Activated effector memory CD4-positive, alpha-beta T cell treated with anti-CD3 and anti-CD28 coated beads, Interleukin-2, amount 50 U/mL, for 16 hours (primary cell): ENCODE measurements around the gene MCM10.
"Not testable (repeated sequence)": the region's sequence is repeated elsewhere in the genome, so short reads cannot be mapped to it uniquely, and the experiment has no call there.

Experiments used
- DNase-seq: peaks from one replicate; pipeline ENCODE4 v3.0.0-alpha.2; 2020

MCM10 gene

DNA sequence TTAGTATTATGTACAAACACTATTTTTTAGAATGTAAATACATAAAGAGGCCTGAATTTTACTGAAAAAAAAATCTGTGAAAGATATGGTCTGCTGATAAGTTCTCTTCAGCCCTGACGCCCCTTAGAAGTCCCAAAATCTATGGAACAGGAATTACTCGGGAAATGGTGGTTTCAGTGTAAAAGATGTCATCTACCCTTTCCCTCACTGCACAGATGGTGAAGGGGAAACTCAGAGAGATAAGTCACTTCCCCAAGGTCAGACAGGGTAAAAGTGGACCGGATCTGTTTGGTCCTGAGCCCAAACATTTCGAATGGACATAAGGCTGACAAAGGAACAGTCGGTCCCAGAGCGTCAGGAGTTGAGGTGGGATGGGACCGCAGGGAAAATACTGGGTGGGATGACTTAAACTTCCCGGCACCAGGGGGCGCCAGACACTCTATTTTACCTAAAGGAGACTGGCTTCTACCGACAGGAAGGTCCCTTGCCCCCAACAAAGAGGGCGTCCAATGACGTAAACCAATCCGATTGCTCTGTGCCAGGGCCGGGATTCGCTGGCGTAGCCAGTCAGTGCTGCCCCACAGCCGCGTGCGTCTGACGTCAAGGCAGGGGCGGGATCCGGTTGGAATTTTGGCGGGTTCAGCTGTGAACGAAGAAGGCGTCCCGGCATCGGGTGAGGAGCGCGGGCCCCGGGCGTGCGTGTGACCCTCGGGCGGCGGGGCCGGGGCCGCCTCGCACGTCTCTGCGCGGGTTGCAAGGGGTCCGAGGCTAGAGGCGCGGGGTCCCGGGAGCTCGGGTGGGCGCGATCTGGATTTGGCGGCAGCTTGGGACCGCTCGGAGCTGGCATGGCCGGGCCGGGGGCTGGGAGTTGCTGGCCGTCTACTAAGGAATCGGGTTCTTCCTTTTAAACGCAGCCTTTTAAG, at the start of gene MCM10:
TSS of gene MCM10 (plus strand) at position 625 of the 923 bp plus-strand sequence. CDS start 2,645 bp downstream, outside the sequence.
- peak; percentile 99 for DNase-seq

GRCh38 chr10:13113544-13113943, 47.8 kb upstream of the MCM10 start:
- DNase-seq = no peak

DNA sequence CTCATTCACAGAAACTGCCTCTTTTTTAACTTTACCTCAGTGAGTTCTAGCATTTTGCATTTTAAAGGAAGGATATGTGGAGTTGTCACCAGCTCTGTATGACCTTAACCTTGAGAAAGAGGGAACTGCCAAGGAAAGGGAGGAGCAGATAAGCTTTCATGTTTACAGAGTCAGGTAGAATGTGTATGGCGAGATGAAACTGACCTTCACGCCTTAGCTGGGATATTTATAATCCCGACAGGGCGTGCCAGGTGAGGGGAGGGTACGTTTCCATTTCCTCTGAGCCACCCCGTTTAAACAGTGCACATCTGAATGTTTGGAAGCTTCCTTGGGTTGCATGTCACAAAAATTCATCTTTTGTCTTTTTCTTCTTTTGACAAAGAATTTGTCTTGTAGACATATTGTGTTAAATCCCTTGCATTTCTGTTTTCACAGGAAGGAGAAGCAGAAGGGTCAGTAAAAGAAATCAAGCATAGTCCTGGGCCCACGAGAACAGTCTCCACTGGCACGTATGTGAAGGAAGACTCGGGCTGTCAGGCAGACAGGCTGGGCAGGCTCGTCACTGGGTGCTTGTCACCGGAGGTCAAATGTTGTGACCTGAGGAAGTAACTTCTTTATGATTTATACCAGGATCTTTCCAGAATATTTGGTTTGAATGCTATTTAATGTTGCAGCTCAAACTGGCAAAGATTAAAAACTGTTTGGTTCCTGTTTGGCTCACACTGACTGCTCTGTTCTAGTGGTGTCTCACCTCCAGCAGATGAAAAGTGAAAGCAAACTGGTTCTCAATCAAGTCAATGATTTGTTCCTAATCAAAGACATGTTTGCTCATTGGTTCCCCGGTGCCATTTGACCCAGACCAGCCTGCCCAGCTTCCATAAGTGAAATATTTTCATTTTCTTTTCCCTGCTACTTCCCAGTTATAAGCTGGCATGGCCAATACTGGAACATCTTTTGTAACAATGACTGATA, 45.2 kb upstream of the MCM10 start:
- DNase-seq = no peak

DNA sequence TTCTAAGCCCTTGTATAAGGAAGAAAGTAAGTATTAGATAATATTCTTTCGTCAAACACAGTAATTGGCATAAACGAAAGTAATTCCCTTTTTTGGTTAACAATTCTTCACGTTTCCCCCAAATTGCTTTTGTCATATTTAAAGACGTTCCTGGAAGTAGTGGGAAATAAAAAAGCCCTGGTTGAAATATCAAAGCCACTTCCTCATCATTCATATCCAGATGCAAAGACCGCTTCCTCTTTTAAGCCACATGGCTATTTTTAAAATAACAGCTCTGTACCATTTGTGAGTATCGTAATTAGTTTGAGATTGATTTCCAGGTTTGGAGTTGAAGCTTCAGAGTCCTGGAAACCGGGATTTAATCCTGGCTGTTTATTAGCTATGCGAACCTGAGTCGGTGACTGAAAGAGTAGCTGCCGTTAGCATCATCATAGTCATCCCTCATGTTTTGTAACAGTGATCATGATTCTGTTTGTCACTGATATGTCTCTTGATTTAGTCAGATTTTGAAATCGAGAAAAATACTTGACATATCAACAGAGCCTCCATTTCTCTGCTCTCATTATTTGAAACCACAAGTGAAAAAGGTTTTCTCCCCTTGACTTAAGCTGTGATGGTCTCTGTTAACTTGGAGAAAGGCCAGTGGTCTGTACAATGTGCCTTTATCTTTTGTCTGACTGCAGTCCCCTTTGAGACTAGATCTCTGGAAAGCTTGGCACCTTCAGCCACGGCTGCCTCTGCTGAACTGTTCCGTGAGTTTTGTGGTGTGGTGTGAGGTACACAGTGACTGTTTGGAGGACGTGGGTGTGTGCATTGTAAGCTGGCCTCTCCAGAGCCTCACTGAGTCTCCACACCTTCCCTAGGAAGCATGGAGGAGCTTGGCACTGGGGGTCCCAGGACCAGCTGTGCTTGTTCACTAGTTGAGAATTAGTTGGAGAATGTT, 43.2 kb upstream of the MCM10 start:
- DNase-seq = no peak

GRCh38 chr10:13118784-13119410, 42.5 kb upstream of the MCM10 start:
- DNase-seq = no peak

- no peak for DNase-seq
Observed at GRCh38 chr10:13120786-13121499, 40.4 kb upstream of the MCM10 start.

- no peak for DNase-seq
Observed at GRCh38 chr10:13121500-13121854, 39.9 kb upstream of the MCM10 start.

GRCh38 chr10:13136651-13137050, 24.7 kb upstream of the MCM10 start:
- no peak for DNase-seq

GRCh38 chr10:13139150-13139549, 22.2 kb upstream of the MCM10 start:
- DNase-seq = no peak

DNA sequence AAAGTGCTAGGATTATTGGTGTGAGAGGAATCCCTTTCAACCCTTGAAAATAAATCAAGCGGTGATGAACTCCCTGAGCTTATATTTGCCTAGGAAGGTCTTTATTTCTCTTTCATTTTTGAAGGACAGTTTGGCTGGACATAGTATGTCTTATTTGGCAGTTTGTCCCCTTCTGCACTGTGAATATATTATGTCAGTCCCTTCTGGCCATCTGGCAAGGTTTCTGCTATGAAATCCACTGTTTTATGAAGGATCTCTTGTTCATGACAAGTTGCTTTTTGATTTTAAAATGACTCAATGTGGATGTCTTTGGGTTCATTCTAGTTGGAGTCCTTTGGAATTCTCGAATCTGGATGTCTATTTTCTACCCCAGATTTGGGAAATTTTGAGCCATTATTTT, 21.7 kb upstream of the MCM10 start:
- no peak for DNase-seq

DNA sequence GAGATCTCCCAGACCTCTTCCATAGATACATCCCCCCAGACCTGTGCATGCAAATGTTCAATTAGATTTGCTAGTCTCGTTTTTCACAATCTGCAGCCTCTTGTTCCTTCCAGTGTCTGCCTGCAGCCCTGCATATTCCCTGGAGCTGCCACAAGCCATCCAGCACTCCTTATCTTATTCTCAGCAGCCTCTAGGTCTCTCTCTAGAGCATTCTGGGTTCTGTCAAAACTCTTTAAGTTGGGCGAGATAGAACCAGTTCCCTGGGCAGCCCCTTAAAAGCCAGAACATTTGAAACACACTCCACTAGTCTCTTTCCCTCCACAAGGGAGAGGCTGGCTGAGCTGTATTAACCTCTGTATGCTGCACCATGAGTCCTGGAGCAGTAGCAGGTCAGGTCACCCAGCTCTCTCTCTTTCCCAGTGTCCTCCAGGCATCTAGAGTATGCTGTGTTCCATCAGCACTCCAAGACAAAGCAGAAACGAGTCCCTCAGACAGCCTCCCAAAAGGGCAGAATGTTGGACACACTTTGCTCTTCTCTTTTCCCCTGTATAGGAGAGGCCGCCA, 20.6 kb upstream of the MCM10 start:
- DNase-seq = no peak

- DNase-seq = no peak
Observed at GRCh38 chr10:13143766-13144165, 17.6 kb upstream of the MCM10 start.

DNA sequence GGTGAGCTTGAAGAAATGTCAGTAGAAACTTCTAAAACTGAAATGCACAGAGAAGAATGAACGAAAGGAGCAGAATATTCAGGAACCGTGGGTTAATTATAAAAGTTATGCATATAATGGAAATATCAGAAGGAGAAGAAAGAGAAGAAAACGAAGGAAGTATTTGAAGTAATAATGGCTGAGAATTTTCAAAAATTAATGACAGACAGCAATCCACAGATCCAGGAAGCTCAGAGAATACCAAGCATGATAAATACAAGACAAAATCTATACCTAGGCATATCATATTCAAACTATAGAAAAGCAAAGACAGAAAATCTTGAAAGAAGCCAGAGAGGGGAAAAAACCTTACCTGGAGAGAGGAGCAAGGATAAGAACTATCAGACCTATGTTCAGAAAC, 16.5 kb upstream of the MCM10 start:
- DNase-seq = no peak

DNA sequence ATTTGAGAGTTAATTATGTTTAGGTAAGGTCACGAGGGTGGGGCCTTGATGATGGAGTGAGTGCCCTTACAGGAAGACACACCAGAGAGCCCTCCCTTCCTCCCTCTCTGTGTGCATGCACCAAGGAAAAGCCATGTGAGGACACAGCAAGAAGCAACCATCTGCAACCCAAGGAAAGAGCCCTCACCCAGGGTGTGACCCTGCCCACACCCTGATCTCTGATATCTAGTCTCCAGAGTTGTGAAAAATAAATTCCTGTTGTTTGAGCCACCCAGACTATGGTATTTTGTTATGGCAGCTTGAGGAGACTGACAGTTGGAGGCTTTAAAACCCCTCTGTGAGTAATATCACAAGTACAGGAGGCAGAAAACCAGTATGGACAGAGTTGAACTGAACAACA, 15.0 kb upstream of the MCM10 start:
- DNase-seq = no peak

DNA sequence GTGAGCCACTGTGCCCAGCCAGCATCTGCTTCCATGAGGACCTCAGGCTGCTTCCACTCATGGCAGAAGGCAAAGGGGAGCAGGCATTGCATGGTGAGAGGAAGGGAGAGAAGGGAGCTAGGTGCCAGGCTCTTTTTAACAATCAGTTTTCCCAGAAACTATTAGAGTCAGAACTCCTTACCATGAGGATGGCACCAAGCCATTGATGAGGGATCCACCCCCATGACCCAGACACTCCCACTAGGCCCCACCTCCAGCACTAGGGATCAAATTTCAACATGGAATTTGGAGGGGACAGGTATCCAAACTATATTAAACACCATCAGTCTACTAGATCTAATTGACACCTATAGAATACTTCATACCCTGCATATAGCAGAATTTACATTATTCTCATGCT, 14.2 kb upstream of the MCM10 start:
- no peak for DNase-seq

DNA sequence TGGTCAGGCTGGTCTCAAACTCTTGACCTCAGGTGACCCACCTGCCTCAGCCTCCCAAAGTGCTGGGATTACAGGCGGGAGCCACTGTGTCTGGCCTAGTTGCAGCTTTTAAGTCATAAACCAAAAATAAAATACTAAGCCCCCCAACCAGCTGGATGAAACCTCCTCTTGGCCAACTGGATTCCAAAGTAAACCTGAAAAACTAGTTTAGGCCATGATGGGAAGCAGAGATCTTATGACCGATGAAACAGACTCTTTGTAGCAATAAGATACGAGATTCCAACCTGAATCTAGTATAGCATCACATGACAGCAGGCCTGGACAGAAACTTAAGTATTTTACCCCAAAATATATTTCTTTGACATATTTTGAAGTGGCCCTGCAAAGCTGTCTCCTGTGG, 9.1 kb upstream of the MCM10 start:
- DNase-seq = no peak

- not testable (repeated sequence) for DNase-seq
Observed at GRCh38 chr10:13155860-13156259, 5.5 kb upstream of the MCM10 start.

- peak; percentile 66 for DNase-seq
Observed at GRCh38 chr10:13158401-13158800, 3.0 kb upstream of the MCM10 start.

GRCh38 chr10:13161857-13162271, 506 bp downstream of the MCM10 start:
- no peak for DNase-seq

DNA sequence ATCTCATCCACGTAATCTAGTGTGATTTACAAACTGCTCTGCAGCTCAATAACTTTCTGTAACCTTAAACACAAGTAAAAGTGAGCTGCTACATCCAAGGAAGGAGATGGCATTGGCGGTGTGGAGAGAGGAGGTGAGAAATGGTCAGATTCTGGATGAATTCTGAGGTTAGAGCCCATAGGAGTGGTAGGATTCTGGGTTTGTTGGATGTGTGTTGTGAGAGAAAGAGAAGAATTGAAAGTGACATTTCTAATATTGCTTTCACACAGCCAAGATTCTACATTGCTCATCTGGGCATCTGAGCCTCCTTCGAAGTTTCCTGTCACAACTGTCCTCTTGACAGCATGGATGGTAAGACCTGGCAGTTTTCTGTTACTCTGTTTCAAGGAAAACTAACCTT, 2.5 kb downstream of the MCM10 start:
- no peak for DNase-seq

- DNase-seq = no peak
Observed at GRCh38 chr10:13165177-13165576, 3.8 kb downstream of the MCM10 start.
